Measurements from ENCODE around the gene KLHL33. TPM values are rescaled to one million over a fixed set of nuclear protein-coding genes. Genes with fewer than 3 reads are reported as not detected.
A peak's percentile ranks its signal among the peaks of the same experiment; 100 is the strongest.

KLHL33 gene
- total and polyA plus RNA-seq, 2 donors from 2014 or later = 0.24 to 0.72 TPM

DNA sequence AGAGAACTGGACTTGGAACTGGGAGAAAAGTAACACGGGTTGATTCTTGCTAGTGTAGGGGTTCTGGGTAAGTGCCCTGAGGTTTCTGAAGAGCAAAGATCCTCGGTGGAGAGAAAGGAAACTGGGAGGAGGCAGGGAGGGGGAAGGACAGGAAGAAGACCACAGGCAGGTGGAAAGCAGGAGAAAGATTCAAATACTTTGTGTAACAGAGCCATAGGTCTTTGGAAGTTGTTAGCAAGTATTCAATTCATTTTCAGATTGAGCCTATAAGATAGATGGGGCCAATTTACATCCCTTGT is 34.6 kb upstream of the KLHL33 start:
- intact Hi-C loops (cut with DNase I) = no loop called here
- peaks cover 0 to 23% (median 16%) of the 10 kb centered on the region in 3 donors for H3K36me3 ChIP-seq (ENCODE audit: control insufficient read depth in 2 of 3, insufficient read depth in 3 of 3, low read length in 3 of 3)
- H3K9me3 ChIP-seq (ENCODE audit: control insufficient read depth in 2 of 3, insufficient read depth in 1 of 3, low read length in 3 of 3) = no peaks in the 10 kb centered on the region
- no peaks in the 10 kb centered on the region for H3K27me3 ChIP-seq (ENCODE audit: control insufficient read depth, insufficient read depth, low read length)
- peak overlapping the region in 2 of 3 donors; percentile 65 to 93 for H3K9ac ChIP-seq (ENCODE audit: low read length in 3 of 3)
- TF ChIP-seq, protein P1, sequence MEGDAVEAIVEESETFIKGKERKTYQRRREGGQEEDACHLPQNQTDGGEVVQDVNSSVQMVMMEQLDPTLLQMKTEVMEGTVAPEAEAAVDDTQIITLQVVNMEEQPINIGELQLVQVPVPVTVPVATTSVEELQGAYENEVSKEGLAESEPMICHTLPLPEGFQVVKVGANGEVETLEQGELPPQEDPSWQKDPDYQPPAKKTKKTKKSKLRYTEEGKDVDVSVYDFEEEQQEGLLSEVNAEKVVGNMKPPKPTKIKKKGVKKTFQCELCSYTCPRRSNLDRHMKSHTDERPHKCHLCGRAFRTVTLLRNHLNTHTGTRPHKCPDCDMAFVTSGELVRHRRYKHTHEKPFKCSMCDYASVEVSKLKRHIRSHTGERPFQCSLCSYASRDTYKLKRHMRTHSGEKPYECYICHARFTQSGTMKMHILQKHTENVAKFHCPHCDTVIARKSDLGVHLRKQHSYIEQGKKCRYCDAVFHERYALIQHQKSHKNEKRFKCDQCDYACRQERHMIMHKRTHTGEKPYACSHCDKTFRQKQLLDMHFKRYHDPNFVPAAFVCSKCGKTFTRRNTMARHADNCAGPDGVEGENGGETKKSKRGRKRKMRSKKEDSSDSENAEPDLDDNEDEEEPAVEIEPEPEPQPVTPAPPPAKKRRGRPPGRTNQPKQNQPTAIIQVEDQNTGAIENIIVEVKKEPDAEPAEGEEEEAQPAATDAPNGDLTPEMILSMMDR (IDR thresholded peaks at IDR 0.05; ENCODE audit: borderline replicate concordance, extremely low read depth, insufficient read depth) = no peak
- H3K27ac ChIP-seq (ENCODE audit: low read depth in 2 of 2, low read length in 2 of 2) = peak overlapping the region; percentile 91 to 96
- FAIRE-seq (no peak), DNase-seq (peak in 1 of 5 donors; percentile 66)
- H3K4me3 ChIP-seq (ENCODE audit: low read length in 3 of 3) = peak overlapping the region; percentile 26 to 100 (median 94)
- peaks cover 0 to 16% (median 9%) of the 10 kb centered on the region in 3 donors for H3K4me1 ChIP-seq (ENCODE audit: control insufficient read depth in 2 of 3, insufficient read depth in 2 of 3, low read depth in 1 of 3, low read length in 3 of 3)

DNA sequence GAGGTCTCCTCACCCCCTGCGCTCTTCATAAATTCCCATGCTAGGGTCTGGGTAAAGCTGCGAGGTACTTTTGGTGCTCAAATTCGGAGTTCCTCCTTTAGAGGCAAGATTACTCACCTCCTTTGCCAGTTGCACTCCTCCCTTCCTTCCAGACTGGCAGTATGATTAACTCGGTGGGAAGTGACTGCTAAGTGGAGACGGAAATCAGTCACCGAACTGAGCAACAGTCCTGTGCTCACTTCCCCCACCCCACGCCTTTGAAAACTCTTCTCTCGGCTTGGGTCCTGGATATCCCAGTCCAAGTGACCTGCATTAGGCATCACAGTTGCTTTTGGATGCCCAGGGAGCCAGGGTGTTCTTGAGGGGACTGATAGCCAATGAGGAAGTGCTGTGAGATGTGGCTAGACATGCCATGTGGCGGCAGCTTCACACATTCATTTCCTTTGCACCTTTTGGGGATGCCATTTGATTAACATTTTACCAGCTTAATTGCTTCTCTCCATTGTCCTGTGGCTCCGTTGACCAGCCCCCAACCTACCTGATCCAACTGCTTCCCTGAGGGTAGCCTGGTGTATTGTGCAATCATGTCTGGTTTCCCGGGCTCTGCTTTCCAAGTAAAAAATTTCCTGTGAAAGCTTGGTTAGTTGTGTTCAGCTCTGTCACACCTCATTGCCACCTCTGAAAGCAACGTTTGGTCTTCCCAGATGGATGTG is 34.1 kb upstream of the KLHL33 start:
- Histone ChIP-seq H3K27ac (ENCODE audit: low read depth in 2 of 2, low read length in 2 of 2) (peak overlapping the region; percentile 91 to 96), H3K9ac (ENCODE audit: low read length in 3 of 3) (peak overlapping the region; percentile 65 to 93 (median 88)), H3K4me1 (ENCODE audit: control insufficient read depth in 2 of 3, insufficient read depth in 2 of 3, low read depth in 1 of 3, low read length in 3 of 3) (peaks cover 0 to 16% (median 9%) of the 10 kb centered on the region in 3 donors), H3K27me3 (ENCODE audit: control insufficient read depth, insufficient read depth, low read length) (no peaks in the 10 kb centered on the region), H3K9me3 (ENCODE audit: control insufficient read depth in 2 of 3, insufficient read depth in 1 of 3, low read length in 3 of 3) (no peaks in the 10 kb centered on the region), H3K4me3 (ENCODE audit: low read length in 3 of 3) (peak overlapping the region; percentile 75 to 100 (median 94)), H3K36me3 (ENCODE audit: control insufficient read depth in 2 of 3, insufficient read depth in 3 of 3, low read length in 3 of 3) (peaks cover 0 to 19% (median 13%) of the 10 kb centered on the region in 3 donors)
- intact Hi-C loops (cut with DNase I) = no loop called here
- FAIRE-seq (no peak), DNase-seq (peak; percentile 43 to 79 (median 69))
- TF ChIP-seq, protein P1 (IDR thresholded peaks at IDR 0.05; ENCODE audit: borderline replicate concordance, extremely low read depth, insufficient read depth) = no peak

- no peaks in the 10 kb centered on the region for H3K27me3 ChIP-seq (ENCODE audit: control insufficient read depth, insufficient read depth, low read length)
- peak within 1 kb of the TSS; percentile 75 to 100 (median 94) for H3K4me3 ChIP-seq (ENCODE audit: low read length in 3 of 3)
- FAIRE-seq (no peak), DNase-seq (peak; percentile 89 to 96 (median 93))
- peak within 1 kb of the TSS; percentile 65 to 93 (median 88) for H3K9ac ChIP-seq (ENCODE audit: low read length in 3 of 3)
- intact Hi-C loops (cut with DNase I) = no loop called here
- TF ChIP-seq, protein P1 (IDR thresholded peaks at IDR 0.05; ENCODE audit: borderline replicate concordance, extremely low read depth, insufficient read depth) = no peak
- H3K27ac ChIP-seq (ENCODE audit: low read depth in 2 of 2, low read length in 2 of 2) = peak within 1 kb of the TSS; percentile 91 to 96
- peaks cover 0 to 16% (median 9%) of the 10 kb centered on the region in 3 donors for H3K4me1 ChIP-seq (ENCODE audit: control insufficient read depth in 2 of 3, insufficient read depth in 2 of 3, low read depth in 1 of 3, low read length in 3 of 3)
- peaks cover 0 to 13% (median 7%) of the 10 kb centered on the region in 3 donors for H3K36me3 ChIP-seq (ENCODE audit: control insufficient read depth in 2 of 3, insufficient read depth in 3 of 3, low read length in 3 of 3)
- no peaks in the 10 kb centered on the region for H3K9me3 ChIP-seq (ENCODE audit: control insufficient read depth in 2 of 3, insufficient read depth in 1 of 3, low read length in 3 of 3)
Observed at GRCh38 chr14:20469242-20469889, 33.4 kb upstream of the KLHL33 start, which contains the start of gene PNP. Gene PNP (plus strand): TSS chr14:20469406. CDS start chr14:20469525, 119 bp downstream.

All from kidney (tissue), 14 donors.